Fibroblast of skin of abdomen (primary cell): ENCODE measurements around the gene TMEM223.
"Not testable (repeated sequence)": the region's sequence is repeated elsewhere in the genome, so short reads cannot be mapped to it uniquely, and the experiment has no call there.

Source experiments
- DNase-seq: peaks from one replicate; pipeline ENCODE4 v3.0.0-alpha.2; 2013

TMEM223 gene

GRCh38 chr11:62801071-62801470 lies 9.3 kb upstream of the TMEM223 start:
- no peak for DNase-seq

- no peak for DNase-seq
Observed at GRCh38 chr11:62799486-62799885, 7.7 kb upstream of the TMEM223 start.

GRCh38 chr11:62796281-62796680 lies 4.5 kb upstream of the TMEM223 start:
- no peak for DNase-seq

- DNase-seq, result no peak
Observed at GRCh38 chr11:62794201-62794775, 2.5 kb upstream of the TMEM223 start.

GRCh38 chr11:62792202-62792575 lies 383 bp upstream of the TMEM223 start:
- no peak for DNase-seq

GRCh38 chr11:62789576-62789975 lies 2.2 kb downstream of the TMEM223 start:
- DNase-seq, result no peak

GRCh38 chr11:62788991-62789390 lies 2.8 kb downstream of the TMEM223 start:
- no peak for DNase-seq

GRCh38 chr11:62787005-62787759 lies 4.6 kb downstream of the TMEM223 start, which contains the start of gene TMEM179B:
TMEM179B (plus strand) TSS chr11:62787402; CDS start chr11:62787432, 30 bp downstream.
- peak; percentile 98 for DNase-seq

GRCh38 chr11:62786318-62787004 lies 5.3 kb downstream of the TMEM223 start:
- peak; percentile 78 for DNase-seq

GRCh38 chr11:62782753-62783152 lies 9.1 kb downstream of the TMEM223 start:
- DNase-seq, result no peak

GRCh38 chr11:62778441-62778840 lies 13.4 kb downstream of the TMEM223 start:
- DNase-seq, result no peak

- DNase-seq, result no peak
Observed at GRCh38 chr11:62777389-62777788, 14.4 kb downstream of the TMEM223 start.

- no peak for DNase-seq
Observed at GRCh38 chr11:62775646-62776045, 16.2 kb downstream of the TMEM223 start.

GRCh38 chr11:62774407-62774806 lies 17.4 kb downstream of the TMEM223 start:
- no peak for DNase-seq

- DNase-seq, result peak; percentile 97
Observed at GRCh38 chr11:62771144-62772021, 20.4 kb downstream of the TMEM223 start, which contains the start of gene TAF6L. TAF6L (plus strand) TSS chr11:62771396; CDS start chr11:62775784, 4,388 bp downstream.

GRCh38 chr11:62770778-62771143 lies 21.0 kb downstream of the TMEM223 start:
- no peak for DNase-seq

- not testable (repeated sequence) for DNase-seq
Observed at GRCh38 chr11:62760867-62761227, 31.0 kb downstream of the TMEM223 start.

- no peak for DNase-seq
Observed at GRCh38 chr11:62757846-62758788, 33.7 kb downstream of the TMEM223 start.

- no peak for DNase-seq
Observed at GRCh38 chr11:62755086-62755615, 36.7 kb downstream of the TMEM223 start.

- peak; percentile 99 for DNase-seq
Observed at GRCh38 chr11:62753736-62754603, 37.8 kb downstream of the TMEM223 start, which contains the start of gene ZBTB3. ZBTB3 (minus strand) TSS chr11:62754160; CDS start chr11:62753664, 496 bp downstream.
